ENCODE measurements around the gene IFNL1. TPM values are rescaled to one million over a fixed set of nuclear protein-coding genes. Genes with fewer than 3 reads are reported as not detected.

Gene IFNL1
- total and polyA plus RNA-seq, 2 donors (not counting 3 experiments of a cell fraction or from before 2014, with no cell fraction given) = not detected

DNA sequence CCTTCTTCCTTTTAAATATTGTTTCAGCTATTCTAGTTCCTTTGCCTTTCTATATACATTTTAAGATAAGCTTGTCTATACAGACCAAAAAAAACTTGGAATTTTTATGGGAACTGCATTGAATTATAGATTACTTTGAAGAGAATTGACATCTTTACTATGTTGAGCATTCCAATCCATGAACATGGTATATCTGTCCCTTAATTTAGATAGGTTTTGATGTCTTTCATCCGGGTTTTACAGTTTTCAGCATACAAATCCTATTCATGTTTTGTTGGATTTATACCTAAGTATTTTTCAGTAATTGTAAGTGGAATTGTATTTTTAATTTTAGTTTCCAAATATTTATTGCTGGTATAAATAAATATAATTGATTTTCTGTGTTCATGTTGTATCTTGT is 12.2 kb upstream of the IFNL1 start:
- Histone ChIP-seq H3K4me1 (ENCODE audit: control insufficient read depth, extremely low read depth, insufficient read depth, low read length) (no peaks in the 10 kb centered on the region), H3K27me3 (ENCODE audit: control insufficient read depth in 2 of 2, insufficient read depth in 2 of 2, low read length in 2 of 2) (peaks cover 2 to 10% of the 10 kb centered on the region in 2 experiments), H3K36me3 (ENCODE audit: control insufficient read depth in 2 of 2, extremely low read depth in 1 of 2, insufficient read depth in 2 of 2, low read length in 2 of 2) (no peaks in the 10 kb centered on the region), H4K20me1 (replicated peaks; ENCODE audit: control insufficient read depth, extremely low read depth, insufficient read depth, low read length) (no peaks in the 10 kb centered on the region), H3K27ac (ENCODE audit: insufficient read depth, low read depth, low read length) (no peak overlapping the region), H3K79me2 (ENCODE audit: control insufficient read depth, insufficient read depth, low read length) (no peaks in the 10 kb centered on the region), H3K9me1 (replicated peaks; ENCODE audit: control insufficient read depth, extremely low read depth, insufficient read depth, low read length) (no peaks in the 10 kb centered on the region), H3K9me3 (replicated peaks; ENCODE audit: control insufficient read depth, insufficient read depth, low read length) (no peaks in the 10 kb centered on the region), H3K4me2 (ENCODE audit: insufficient read depth, low read length) (no peak overlapping the region), H3K9ac (replicated peaks; ENCODE audit: extremely low read depth, insufficient read depth, low read length) (no peak overlapping the region), H2AFZ (ENCODE audit: low read depth, low read length) (no peak overlapping the region), H3K4me3 (replicated peaks in 1 of 3; ENCODE audit: insufficient read depth in 1 of 3, low read depth in 1 of 3, low read length in 3 of 3) (no peak overlapping the region)
- dilution Hi-C loops (cut with MboI; ENCODE audit: extremely low pct_ligation_motif_present, low sequenced_read_pairs) = no loop called here
- no TSS peak for BruUV-seq (replicated peaks)
- POLR2A ChIA-PET = no interaction called here
- FAIRE-seq (no peak), DNase-seq (ENCODE audit: low read depth, low spot score) (no peak)
- TF ChIP-seq JUN (IDR thresholded peaks at IDR 0.05; ENCODE audit: borderline replicate concordance, insufficient read depth, insufficient read length, low read depth) (no peak), EZH2 (IDR thresholded peaks at IDR 0.05; ENCODE audit: borderline replicate concordance, low read depth, low read length, severe bottlenecking) (no peak), GATA2 (IDR thresholded peaks at IDR 0.05; ENCODE audit: insufficient read depth, insufficient read length, low read depth, low read length) (no peak), POLR2A (IDR thresholded peaks at IDR 0.05; ENCODE audit: low read depth, low read length) (no peak), MYC (IDR thresholded peaks at IDR 0.05; ENCODE audit: low read depth, low read length) (no peak), POLR2AphosphoS5 (IDR thresholded peaks at IDR 0.05; ENCODE audit: insufficient read depth, low read depth, low read length) (no peak)
- TF ChIP-seq, protein P1, sequence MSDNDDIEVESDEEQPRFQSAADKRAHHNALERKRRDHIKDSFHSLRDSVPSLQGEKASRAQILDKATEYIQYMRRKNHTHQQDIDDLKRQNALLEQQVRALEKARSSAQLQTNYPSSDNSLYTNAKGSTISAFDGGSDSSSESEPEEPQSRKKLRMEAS (IDR thresholded peaks at IDR 0.05; ENCODE audit: insufficient read depth, insufficient read length) = no peak
- intact Hi-C loops (cut with micrococcal nuclease) = no loop called here
- CTCF ChIA-PET = no interaction called here

DNA sequence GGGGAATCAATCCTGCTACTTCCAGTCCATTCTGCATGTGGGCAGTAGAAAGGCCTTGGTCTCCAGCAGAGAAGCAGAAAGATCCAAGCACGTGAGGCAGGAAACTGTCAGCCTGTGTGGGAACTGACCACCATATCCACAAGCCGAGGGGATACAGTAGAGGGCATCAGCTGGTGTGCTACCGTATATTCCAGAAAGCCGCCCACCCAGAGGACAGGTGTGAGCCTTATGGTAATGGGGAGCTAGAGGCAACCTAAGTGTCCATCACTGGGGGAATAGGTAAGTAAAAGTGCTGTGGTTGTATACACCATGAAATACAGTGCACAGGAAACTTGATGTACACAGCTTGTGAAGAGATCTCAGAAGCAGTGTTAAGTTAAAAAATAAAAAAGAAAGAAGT is 2.8 kb upstream of the IFNL1 start:
- H3K36me3 ChIP-seq (ENCODE audit: control insufficient read depth in 2 of 2, extremely low read depth in 1 of 2, insufficient read depth in 2 of 2, low read length in 2 of 2) = no peaks in the 10 kb centered on the region
- TF ChIP-seq JUN (IDR thresholded peaks at IDR 0.05; ENCODE audit: borderline replicate concordance, insufficient read depth, insufficient read length, low read depth) = no peak
- no peak for TF ChIP-seq FOS (IDR thresholded peaks at IDR 0.05; ENCODE audit: borderline replicate concordance, insufficient read depth, low read length)
- no peak for TF ChIP-seq GATA2 (IDR thresholded peaks at IDR 0.05; ENCODE audit: insufficient read depth, insufficient read length, low read depth, low read length)
- TF ChIP-seq MYC (IDR thresholded peaks at IDR 0.05; ENCODE audit: low read depth, low read length) = no peak
- TF ChIP-seq, protein P1 (IDR thresholded peaks at IDR 0.05; ENCODE audit: insufficient read depth, insufficient read length) = no peak
- TF ChIP-seq POLR2AphosphoS5 (IDR thresholded peaks at IDR 0.05; ENCODE audit: insufficient read depth, low read depth, low read length) = no peak
- no peak overlapping the region for H2AFZ ChIP-seq (ENCODE audit: low read depth, low read length)
- H3K79me2 ChIP-seq (ENCODE audit: control insufficient read depth, insufficient read depth, low read length) = no peaks in the 10 kb centered on the region
- H4K20me1 ChIP-seq (replicated peaks; ENCODE audit: control insufficient read depth, extremely low read depth, insufficient read depth, low read length) = no peaks in the 10 kb centered on the region
- no TSS peak for BruUV-seq (replicated peaks)
- no peak overlapping the region for H3K27ac ChIP-seq (ENCODE audit: insufficient read depth, low read depth, low read length)
- CTCF ChIA-PET = no interaction called here
- H3K27me3 ChIP-seq (ENCODE audit: control insufficient read depth in 2 of 2, insufficient read depth in 2 of 2, low read length in 2 of 2) = peaks cover 7 to 9% of the 10 kb centered on the region in 2 experiments
- no peaks in the 10 kb centered on the region for H3K4me1 ChIP-seq (ENCODE audit: control insufficient read depth, extremely low read depth, insufficient read depth, low read length)
- FAIRE-seq (no peak), DNase-seq (ENCODE audit: low read depth, low spot score) (no peak)
- intact Hi-C loops (cut with micrococcal nuclease) (no loop called here), dilution Hi-C loops (cut with MboI; ENCODE audit: extremely low pct_ligation_motif_present, low sequenced_read_pairs) (no loop called here)
- H3K9me1 ChIP-seq (replicated peaks; ENCODE audit: control insufficient read depth, extremely low read depth, insufficient read depth, low read length) = no peaks in the 10 kb centered on the region
- H3K9ac ChIP-seq (replicated peaks; ENCODE audit: extremely low read depth, insufficient read depth, low read length) = no peak overlapping the region
- H3K4me2 ChIP-seq (ENCODE audit: insufficient read depth, low read length) = no peak overlapping the region
- H3K9me3 ChIP-seq (replicated peaks; ENCODE audit: control insufficient read depth, insufficient read depth, low read length) = no peaks in the 10 kb centered on the region
- POLR2A ChIA-PET = interaction anchor here (0.6 kb wide), 1 partner anchor 193 kb away, joined by 6 read pairs; no protein-coding TSS in a partner anchor
- H3K4me3 ChIP-seq (replicated peaks in 1 of 3; ENCODE audit: insufficient read depth in 1 of 3, low read depth in 1 of 3, low read length in 3 of 3) = no peak overlapping the region

All from endothelial cell of umbilical vein (primary cell).